H9 (cell line): ENCODE results near the gene GLRX. TPM values are rescaled to one million over a fixed set of nuclear protein-coding genes. Genes with fewer than 3 reads are reported as not detected.

Source experiments
- DNase-seq: peaks from one replicate; pipeline ENCODE4 v3.0.0-alpha.2; 2017
- H2AFZ ChIP-seq: one replicate; pipeline ENCODE4 v1.6.1; 2013; ENCODE audit warnings: mild to moderate bottlenecking, low read length, control low read depth, moderate library complexity
- H2AK5ac ChIP-seq: 2 replicates; pipeline ENCODE4 v1.6.1; 2013; ENCODE audit warnings: low read length, control low read depth, mixed read lengths; ENCODE audit not compliant: insufficient read length
- H2BK120ac ChIP-seq: one replicate; pipeline ENCODE4 v1.6.1; 2013; ENCODE audit warnings: low read depth, mild to moderate bottlenecking, low read length, control low read depth, inconsistent platforms; ENCODE audit not compliant: poor library complexity, severe bottlenecking
- H2BK12ac ChIP-seq: 2 replicates; pipeline ENCODE4 v1.6.1; 2013; ENCODE audit warnings: low read length, control low read depth, mixed read lengths, low read depth; ENCODE audit not compliant: insufficient read length
- H2BK15ac ChIP-seq: 2 replicates; pipeline ENCODE4 v1.6.1; 2013; ENCODE audit warnings: low read depth, low read length, control low read depth
- H2BK20ac ChIP-seq: one replicate; pipeline ENCODE4 v1.6.1; 2013; ENCODE audit warnings: low read depth, mild to moderate bottlenecking, low read length, control low read depth, inconsistent platforms; ENCODE audit not compliant: poor library complexity, severe bottlenecking
- H2BK5ac ChIP-seq: 2 replicates; pipeline ENCODE4 v1.6.1; 2013; ENCODE audit warnings: low read length, control low read depth, mixed read lengths; ENCODE audit not compliant: insufficient read length
- H3K14ac ChIP-seq: 2 replicates; pipeline ENCODE4 v1.6.1; 2013; ENCODE audit warnings: low read length, control low read depth; ENCODE audit not compliant: insufficient read depth
- H3K18ac ChIP-seq: 2 replicates; pipeline ENCODE4 v1.6.1; 2013; ENCODE audit warnings: low read depth, mild to moderate bottlenecking, mixed read lengths, low read length, control low read depth; ENCODE audit not compliant: insufficient read length
- H3K23ac ChIP-seq: 2 replicates; pipeline ENCODE4 v1.6.1; 2013; ENCODE audit warnings: low read length, control low read depth, mixed read lengths, low read depth; ENCODE audit not compliant: insufficient read length
- H3K23me2 ChIP-seq: 2 replicates; pipeline ENCODE4 v1.6.1; 2013; ENCODE audit warnings: low read depth, mild to moderate bottlenecking, mixed read lengths, low read length, control low read depth; ENCODE audit not compliant: insufficient read length, poor library complexity, severe bottlenecking
- H3K27ac ChIP-seq: 2 replicates; pipeline ENCODE4 v1.5.1; 2013; ENCODE audit warnings: low read length, control low read depth, mixed read lengths, low read depth; ENCODE audit not compliant: insufficient read length
- H3K27me3 ChIP-seq: 2 replicates; pipeline ENCODE4 v1.6.1; 2013; ENCODE audit warnings: low read length, control low read depth, inconsistent platforms; ENCODE audit not compliant: insufficient read depth
- H3K4ac ChIP-seq: 2 replicates; pipeline ENCODE4 v1.6.1; 2013; ENCODE audit warnings: low read depth, mild to moderate bottlenecking, control low read depth, inconsistent platforms, low read length, moderate library complexity
- H3K4me1 ChIP-seq: 2 replicates; pipeline ENCODE4 v1.6.1; 2013; ENCODE audit warnings: low read length, control low read depth, inconsistent platforms; ENCODE audit not compliant: insufficient read depth
- H3K4me2 ChIP-seq: 2 replicates; pipeline ENCODE4 v1.6.1; 2013; ENCODE audit warnings: low read length, control low read depth, mixed read lengths; ENCODE audit not compliant: insufficient read length, insufficient read depth
- H3K56ac ChIP-seq: 2 replicates; pipeline ENCODE4 v1.6.1; 2013; ENCODE audit warnings: low read depth, mild to moderate bottlenecking, mixed read lengths, low read length, control low read depth; ENCODE audit not compliant: insufficient read length
- H3K79me1 ChIP-seq: 2 replicates; pipeline ENCODE4 v1.6.1; 2013; ENCODE audit warnings: low read depth, mild to moderate bottlenecking, moderate library complexity, low read length, control low read depth, inconsistent platforms; ENCODE audit not compliant: insufficient read depth, poor library complexity, severe bottlenecking
- H3K79me2 ChIP-seq: 2 replicates; pipeline ENCODE4 v1.6.1; 2013; ENCODE audit warnings: low read length, control low read depth, inconsistent platforms; ENCODE audit not compliant: insufficient read depth
- H3K9ac ChIP-seq: 2 replicates; pipeline ENCODE4 v1.6.1; 2013; ENCODE audit warnings: low read length, control low read depth, mixed read lengths; ENCODE audit not compliant: insufficient read length; ENCODE audit errors: extremely low read depth
- H3K9me3 ChIP-seq: one replicate; pipeline ENCODE4 v1.6.1; 2013; ENCODE audit warnings: low read depth, low read length, inconsistent platforms; ENCODE audit not compliant: control insufficient read depth
- H3T11ph ChIP-seq: one replicate; pipeline ENCODE4 v1.6.1; 2013; ENCODE audit warnings: mild to moderate bottlenecking, low read length, control low read depth, inconsistent platforms
- H4K20me1 ChIP-seq: one replicate; pipeline ENCODE4 v1.6.1; 2013; ENCODE audit not compliant: control insufficient read depth, insufficient read length, insufficient read depth
- H4K5ac ChIP-seq: 2 replicates; pipeline ENCODE4 v1.6.1; 2013; ENCODE audit warnings: low read depth, mild to moderate bottlenecking, mixed read lengths, low read length, control low read depth; ENCODE audit not compliant: insufficient read length
- H4K8ac ChIP-seq: replicated peaks from 2 replicates; pipeline ENCODE4 v1.6.1; 2013; ENCODE audit warnings: low read length, control low read depth, mixed read lengths, low read depth; ENCODE audit not compliant: insufficient read length
- H4K91ac ChIP-seq: 2 replicates; pipeline ENCODE4 v1.6.1; 2013; ENCODE audit warnings: low read depth, mild to moderate bottlenecking, moderate library complexity, mixed read lengths, low read length, control low read depth; ENCODE audit not compliant: insufficient read length
- H3K27ac Mint-ChIP-seq, 3 experiments: 2 replicates in 2 of 3; 3 replicates in 1 of 3; pipeline ENCODE4 v1.8.0; 2020 to 2021; ENCODE audit warnings: mixed read lengths in 3 of 3, mild to moderate bottlenecking in 1 of 3, moderate library complexity in 1 of 3
- H3K27me3 Mint-ChIP-seq: 2 replicates; pipeline ENCODE4 v1.8.0; 2021; ENCODE audit warnings: low read depth, mild to moderate bottlenecking, moderate library complexity, mixed read lengths
- H3K36me3 Mint-ChIP-seq, 3 experiments: 2 replicates in 2 of 3; 3 replicates in 1 of 3; pipeline ENCODE4 v1.8.0; 2020 to 2021; ENCODE audit warnings: low read depth in 3 of 3, mixed read lengths in 3 of 3; ENCODE audit not compliant: insufficient read depth in 1 of 3
- H3K4me1 Mint-ChIP-seq, 2 experiments: 2 replicates each; pipeline ENCODE4 v1.8.0; 2020; ENCODE audit warnings: mixed read lengths in 2 of 2
- H3K4me3 Mint-ChIP-seq, 2 experiments: 2 replicates in 1 of 2; 3 replicates in 1 of 2; pipeline ENCODE4 v1.8.0; 2020 to 2021; ENCODE audit warnings: mild to moderate bottlenecking in 2 of 2, mixed read lengths in 2 of 2, moderate library complexity in 1 of 2
- H3K9me3 Mint-ChIP-seq, 2 experiments: 2 replicates in 1 of 2; 3 replicates in 1 of 2; pipeline ENCODE4 v1.8.0; 2020; ENCODE audit warnings: mild to moderate bottlenecking in 2 of 2, mixed read lengths in 2 of 2, moderate library complexity in 1 of 2
- WGBS: extraction: QIAGEN DNeasy Blood & Tissue Kit; methylation state at CpG from one replicate; pipeline ENCODE4 v1.1.7; 2013; ENCODE audit warnings: missing lambda C conversion rate, low lambda C conversion rate, mixed read lengths; ENCODE audit not compliant: insufficient read length; ENCODE audit errors: extremely low coverage; 5-methylcytosine and 5-hydroxymethylcytosine counted together
- total RNA-seq: library from RNA; stranded (reverse); gene quantifications from 2 replicates; pipeline ENCODE4 v1.2.1, GENCODE V29; 2021
- TF ChIP-seq, protein P1 (sequence below): fragments of 200-600 bp; sonication (generic); conservative IDR thresholded peaks from 3 replicates; pipeline ENCODE4 v1.8.0; 2021; ENCODE audit warnings: antibody characterized with exemption, mild to moderate bottlenecking

GLRX gene
- total RNA-seq, 1 experiment from 2014 or later, result 13.8 TPM

- Histone ChIP-seq H3K27ac (no peak overlapping the region), H2BK120ac (no peak overlapping the region), H4K91ac (no peak overlapping the region), H3K23me2 (peaks cover 9% of the 10 kb centered on the region), H3K79me2 (no peaks in the 10 kb centered on the region), H3K79me1 (no peaks in the 10 kb centered on the region), H4K8ac (no peak overlapping the region), H3T11ph (no peak overlapping the region), H3K18ac (no peak overlapping the region), H3K4me2 (peak overlapping the region; percentile 12), H3K9me3 (no peaks in the 10 kb centered on the region), H4K20me1 (no peaks in the 10 kb centered on the region), H2BK12ac (no peak overlapping the region), H2BK15ac (no peak overlapping the region), H4K5ac (no peak overlapping the region), H3K4ac (no peak overlapping the region), H2AFZ (peak overlapping the region; percentile 11), H2AK5ac (no peak overlapping the region), H3K56ac (no peak overlapping the region), H3K14ac (no peak overlapping the region), H3K4me1 (peaks cover 6% of the 10 kb centered on the region; the same call in 1 of the 2 replicates), H3K9ac (no peak overlapping the region), H2BK20ac (no peak overlapping the region), H3K27me3 (no peaks in the 10 kb centered on the region), H2BK5ac (no peak overlapping the region), H3K23ac (no peak overlapping the region)
- Mint-ChIP-seq H3K4me1 (peaks cover 32% of the 10 kb centered on the region in 2 experiments), H3K9me3 (no peaks in the 10 kb centered on the region), H3K27me3 (peaks cover 7% of the 10 kb centered on the region), H3K4me3 (peak overlapping the region; percentile 20 to 96; a peak in 3 of 5 replicates), H3K36me3 (no peaks in the 10 kb centered on the region), H3K27ac (no peak overlapping the region; a peak in 1 of 7 replicates)
- WGBS, result no CpG with 5 or more reads among the region's 7 CpGs
- TF ChIP-seq, protein P1, sequence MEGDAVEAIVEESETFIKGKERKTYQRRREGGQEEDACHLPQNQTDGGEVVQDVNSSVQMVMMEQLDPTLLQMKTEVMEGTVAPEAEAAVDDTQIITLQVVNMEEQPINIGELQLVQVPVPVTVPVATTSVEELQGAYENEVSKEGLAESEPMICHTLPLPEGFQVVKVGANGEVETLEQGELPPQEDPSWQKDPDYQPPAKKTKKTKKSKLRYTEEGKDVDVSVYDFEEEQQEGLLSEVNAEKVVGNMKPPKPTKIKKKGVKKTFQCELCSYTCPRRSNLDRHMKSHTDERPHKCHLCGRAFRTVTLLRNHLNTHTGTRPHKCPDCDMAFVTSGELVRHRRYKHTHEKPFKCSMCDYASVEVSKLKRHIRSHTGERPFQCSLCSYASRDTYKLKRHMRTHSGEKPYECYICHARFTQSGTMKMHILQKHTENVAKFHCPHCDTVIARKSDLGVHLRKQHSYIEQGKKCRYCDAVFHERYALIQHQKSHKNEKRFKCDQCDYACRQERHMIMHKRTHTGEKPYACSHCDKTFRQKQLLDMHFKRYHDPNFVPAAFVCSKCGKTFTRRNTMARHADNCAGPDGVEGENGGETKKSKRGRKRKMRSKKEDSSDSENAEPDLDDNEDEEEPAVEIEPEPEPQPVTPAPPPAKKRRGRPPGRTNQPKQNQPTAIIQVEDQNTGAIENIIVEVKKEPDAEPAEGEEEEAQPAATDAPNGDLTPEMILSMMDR, result no peak
- DNase-seq, result no peak
These were observed 752 bp upstream of the GLRX start for GRCh38 chr5:95823218-95823737.
